SK-N-SH (cell line): Measurements from ENCODE around the gene FGD3. TPM values are rescaled to one million over a fixed set of nuclear protein-coding genes. Genes with fewer than 3 reads are reported as not detected.

ENCODE experiments used
- CTCF ChIA-PET: fragments of 300-600, 350-600 bp; formaldehyde crosslinking; extraction: SDS; loops from one replicate; lab custom pipeline; 2021; lab: Yijun Ruan, JAX
- POLR2A ChIA-PET: fragments of 350-600 bp; sonication (Branson Sonifier 250); formaldehyde crosslinking; extraction: SDS; loops from one replicate; lab custom pipeline; 2020; ENCODE audit warnings: antibody characterized with exemption, inconsistent platforms; lab: Yijun Ruan, JAX
- DNase-seq: peaks from one replicate; pipeline ENCODE4 v3.0.0; 2012
- H2AFZ ChIP-seq: fragments of 200-600 bp; sonication (generic); 2 replicates; pipeline ENCODE4 v1.8.1; 2016; ENCODE audit warnings: antibody characterized with exemption, mild to moderate bottlenecking, low read depth
- H3F3A ChIP-seq: fragments of 200-600 bp; sonication (generic); replicated peaks from 2 replicates; pipeline ENCODE3; 2016; ENCODE audit warnings: antibody characterized with exemption, mild to moderate bottlenecking; ENCODE audit not compliant: insufficient read depth
- H3K27ac ChIP-seq, 2 experiments: fragments of 200-500 bp in 1 of 2; fragments of 200-600 bp in 1 of 2; sonication (Bioruptor generic) in 1 of 2; sonication (generic), shearing (Covaris generic) in 1 of 2; 2 replicates each; pipeline versions ENCODE4 v1.5.1 to v1.6.1; 2014 to 2016; ENCODE audit warnings: low read depth in 2 of 2, inconsistent platforms in 1 of 2, low read length in 1 of 2, mild to moderate bottlenecking in 1 of 2, mixed read lengths in 1 of 2
- H3K27me3 ChIP-seq: fragments of 200-600 bp; sonication (generic), shearing (Covaris generic); 2 replicates; pipeline ENCODE4 v1.6.1; 2016; ENCODE audit warnings: mixed run types; ENCODE audit not compliant: insufficient read depth
- H3K36me3 ChIP-seq, 2 experiments: fragments of 200-500 bp in 1 of 2; fragments of 200-600 bp in 1 of 2; sonication (Bioruptor generic) in 1 of 2; sonication (generic) in 1 of 2; replicated peaks in 1 of 2; 2 replicates each; pipeline versions ENCODE3 to v1.5.1; 2014 to 2016; ENCODE audit warnings: low read length in 1 of 2, mild to moderate bottlenecking in 1 of 2; ENCODE audit not compliant: insufficient read depth in 2 of 2, control insufficient read depth in 1 of 2
- H3K4me1 ChIP-seq, 2 experiments: fragments of 200-500 bp in 1 of 2; fragments of 200-600 bp in 1 of 2; sonication (Bioruptor generic) in 1 of 2; sonication (generic), shearing (Covaris generic) in 1 of 2; 2 replicates each; pipeline versions ENCODE4 v1.5.1 to v1.6.1; 2014 to 2016; ENCODE audit warnings: low read depth in 1 of 2, low read length in 1 of 2, mixed run types in 1 of 2; ENCODE audit not compliant: insufficient read depth in 2 of 2, control insufficient read depth in 1 of 2
- H3K4me2 ChIP-seq: fragments of 200-600 bp; sonication (generic), shearing (Covaris generic); 2 replicates; pipeline ENCODE4 v1.6.1; 2017; ENCODE audit warnings: mixed run types
- H3K4me3 ChIP-seq, 2 experiments: fragments of 200-500 bp in 1 of 2; fragments of 200-600 bp in 1 of 2; sonication (Bioruptor generic) in 1 of 2; sonication (generic), shearing (Covaris generic) in 1 of 2; 2 replicates each; pipeline versions ENCODE4 v1.5.1 to v1.8.1; 2014 to 2016; ENCODE audit warnings: low read depth in 2 of 2, inconsistent platforms in 1 of 2, low read length in 1 of 2, mild to moderate bottlenecking in 1 of 2, mixed read lengths in 1 of 2, moderate library complexity in 1 of 2
- H3K79me2 ChIP-seq: fragments of 200-600 bp; sonication (generic); 2 replicates; pipeline ENCODE4 v1.8.1; 2017; ENCODE audit warnings: mild to moderate bottlenecking; ENCODE audit not compliant: insufficient read depth
- H3K9ac ChIP-seq: fragments of 200-600 bp; sonication (generic); 2 replicates; pipeline ENCODE4 v1.6.1; 2017; ENCODE audit warnings: mixed run types
- H3K9me2 ChIP-seq: fragments of 200-600 bp; sonication (generic); 2 replicates; pipeline ENCODE4 v1.6.1; 2017; ENCODE audit warnings: mixed run types
- H3K9me3 ChIP-seq: fragments of 200-600 bp; sonication (generic); 2 replicates; pipeline ENCODE4 v1.6.1; 2017; ENCODE audit warnings: mixed run types, mild to moderate bottlenecking, moderate library complexity
- H4K20me1 ChIP-seq: fragments of 200-600 bp; sonication (generic); 2 replicates; pipeline ENCODE4 v1.6.1; 2017; ENCODE audit warnings: mild to moderate bottlenecking, mixed run types; ENCODE audit not compliant: insufficient read depth
- EP300 ChIP-seq, 2 experiments: IDR thresholded peaks; 2 replicates each; pipeline versions ENCODE4 v1.4.0 to v1.6.1; 2012; ENCODE audit warnings: borderline replicate concordance in 1 of 2, low read depth in 1 of 2, low read length in 1 of 2
- EZH2phosphoT487 ChIP-seq: fragments of 200-600 bp; sonication (generic); IDR thresholded peaks from 2 replicates; pipeline ENCODE4 v1.6.1; 2017; ENCODE audit warnings: low read depth, mixed run types, mild to moderate bottlenecking, antibody characterized with exemption, moderate library complexity, borderline replicate concordance
- FOSL2 ChIP-seq: IDR thresholded peaks from 2 replicates; pipeline ENCODE4 v1.4.0; 2012; ENCODE audit warnings: low read depth, mild to moderate bottlenecking, moderate library complexity, borderline replicate concordance
- FOXJ3 ChIP-seq: sonication (generic); formaldehyde crosslinking; IDR thresholded peaks from 2 replicates; pipeline ENCODE4 v1.5.1; 2020; ENCODE audit warnings: mild to moderate bottlenecking, missing genetic modification reagents
- FOXM1 ChIP-seq: IDR thresholded peaks from 2 replicates; pipeline ENCODE4 v1.4.0; 2012; ENCODE audit warnings: low read depth, mild to moderate bottlenecking
- GATA2 ChIP-seq: sonication (generic); formaldehyde crosslinking; IDR thresholded peaks from 2 replicates; pipeline ENCODE4 v1.5.0; 2020; ENCODE audit warnings: mild to moderate bottlenecking, missing genetic modification reagents
- IRF3 ChIP-seq: fragments of 150-350 bp; IDR thresholded peaks from 2 replicates; pipeline ENCODE4 v1.6.1; 2016; ENCODE audit warnings: mild to moderate bottlenecking, low read depth, low read length
- JUND ChIP-seq: IDR thresholded peaks from 2 replicates; pipeline ENCODE4 v1.4.0; 2012
- MEF2A ChIP-seq: IDR thresholded peaks from 2 replicates; pipeline ENCODE4 v1.4.0; 2012; ENCODE audit warnings: low read depth, borderline replicate concordance
- NFIC ChIP-seq: IDR thresholded peaks from 2 replicates; pipeline ENCODE4 v1.4.0; 2012; ENCODE audit warnings: borderline replicate concordance
- POLR2AphosphoS5 ChIP-seq: IDR thresholded peaks from 2 replicates; pipeline ENCODE4 v1.6.1; 2012; ENCODE audit warnings: low read depth, low read length
- RCOR1 ChIP-seq: fragments of 150-350 bp; IDR thresholded peaks from 2 replicates; pipeline ENCODE4 v1.6.1; 2017; ENCODE audit warnings: antibody characterized with exemption, low read length
- REST ChIP-seq: IDR thresholded peaks from 2 replicates; pipeline ENCODE4 v1.6.1; 2012; ENCODE audit warnings: mild to moderate bottlenecking, low read depth, low read length, moderate library complexity
- SMC3 ChIP-seq: IDR thresholded peaks from 2 replicates; pipeline ENCODE4 v1.6.1; 2012; ENCODE audit warnings: low read depth, low read length, improper control_type of control experiment
- TEAD4 ChIP-seq: IDR thresholded peaks from 2 replicates; pipeline ENCODE4 v1.4.0; 2012; ENCODE audit warnings: mild to moderate bottlenecking, borderline replicate concordance; ENCODE audit not compliant: insufficient read depth
- USF1 ChIP-seq: IDR thresholded peaks from 2 replicates; pipeline ENCODE4 v1.4.0; 2012; ENCODE audit warnings: low read depth, borderline replicate concordance
- USF2 ChIP-seq: fragments of 150-350 bp; IDR thresholded peaks from 2 replicates; pipeline ENCODE4 v1.6.1; 2017; ENCODE audit warnings: antibody characterized with exemption, low read length, low read depth, borderline replicate concordance
- WGBS: methylation state at CpG from one replicate; pipeline ENCODE4 v1.1.6; 2017; ENCODE audit warnings: low lambda C conversion rate; 5-methylcytosine and 5-hydroxymethylcytosine counted together
- polyA plus RNA-seq, 3 experiments: library from polyadenylated mRNA; depleted of rRNA; stranded (reverse); fragments of >200 nt; gene quantifications; 2 replicates each; pipeline ENCODE4 v1.2.3, GENCODE V29; 2012

The FGD3 gene
- polyA plus RNA-seq, 1 of the 3 experiments (the other 2 are of a cell fraction): not detected

GRCh38 chr9:93037476-93037971, 90.2 kb downstream of the FGD3 start:
- TF ChIP-seq NFIC (no peak), USF2 (no peak), USF1 (no peak), IRF3 (no peak), FOSL2 (no peak), JUND (no peak), POLR2AphosphoS5 (no peak), EP300 (IDR thresholded peaks at IDR 0.05; ENCODE audit: borderline replicate concordance in 1 of 2, low read depth in 1 of 2, low read length in 1 of 2) (no peak), TEAD4 (no peak), FOXM1 (no peak), EZH2phosphoT487 (no peak)
- no peak for DNase-seq
- Histone ChIP-seq H3K9me2 (no peaks in the 10 kb centered on the region), H3K4me2 (no peak overlapping the region), H3K9ac (no peak overlapping the region), H3K79me2 (no peaks in the 10 kb centered on the region), H3K27me3 (no peaks in the 10 kb centered on the region), H3K4me3 (no peak overlapping the region), H2AFZ (no peak overlapping the region), H3K9me3 (no peaks in the 10 kb centered on the region), H3F3A (no peaks in the 10 kb centered on the region), H4K20me1 (no peaks in the 10 kb centered on the region), H3K36me3 (no peaks in the 10 kb centered on the region), H3K4me1 (peaks cover 0 to 2% of the 10 kb centered on the region in 2 experiments; a peak in 1 of 4 replicates), H3K27ac (no peak overlapping the region)
- CTCF ChIA-PET: interaction anchor here (0.6 to 1.1 kb wide), 2 partner anchors 14 to 28 kb away, joined by 3 read pairs; no protein-coding TSS in a partner anchor
- POLR2A ChIA-PET: interaction anchor here (0.6 kb wide), 1 partner anchor 50 kb away, joined by 4 read pairs; no protein-coding TSS in a partner anchor
- WGBS: 39% methylated on average over 5 of the region's 13 CpGs

- H3K4me1 ChIP-seq: peaks cover 0 to 2% of the 10 kb centered on the region in 2 experiments; a peak in 1 of 4 replicates
- POLR2A ChIA-PET: no interaction called here
- TF ChIP-seq EP300 (IDR thresholded peaks at IDR 0.05; ENCODE audit: borderline replicate concordance in 1 of 2, low read depth in 1 of 2, low read length in 1 of 2): no peak
- TF ChIP-seq FOXM1: no peak
- no peak for TF ChIP-seq MEF2A
- TF ChIP-seq JUND: no peak
- no peak for TF ChIP-seq RCOR1
- TF ChIP-seq REST: no peak
- no peak for TF ChIP-seq GATA2
- TF ChIP-seq FOXJ3: no peak
- no peak for TF ChIP-seq USF1
- TF ChIP-seq SMC3: no peak
- no peak for TF ChIP-seq IRF3
Measured at GRCh38 chr9:93038918-93039317, 91.6 kb downstream of the FGD3 start.

More at GRCh38 chr9:93038918-93039317, 91.6 kb downstream of the FGD3 start:
- CTCF ChIA-PET: no interaction called here
- no peaks in the 10 kb centered on the region for H3F3A ChIP-seq
- no peaks in the 10 kb centered on the region for H3K9me3 ChIP-seq
- no peak overlapping the region for H2AFZ ChIP-seq
- no peak overlapping the region for H3K27ac ChIP-seq
- no peak for DNase-seq
- no peaks in the 10 kb centered on the region for H3K79me2 ChIP-seq
- H3K4me2 ChIP-seq: no peak overlapping the region
- 43% methylated on average over 5 of the region's 6 CpGs for WGBS
- no peaks in the 10 kb centered on the region for H4K20me1 ChIP-seq
- no peak overlapping the region for H3K4me3 ChIP-seq
- no peak overlapping the region for H3K9ac ChIP-seq
- no peaks in the 10 kb centered on the region for H3K27me3 ChIP-seq
- no peaks in the 10 kb centered on the region for H3K9me2 ChIP-seq
- no peaks in the 10 kb centered on the region for H3K36me3 ChIP-seq
